RWPE2 (cell line): ENCODE measurements around the gene ELOVL7.

ENCODE experiments used
- ATAC-seq: fragments of 200-7000 bp; cut with Tn5 transposase; 3 replicates; pipeline ENCODE4 v1.9.1; 2021; ENCODE audit warnings: low read depth
- DNase-seq: peaks from one replicate; pipeline ENCODE4 v3.0.0-alpha.2; 2020; ENCODE audit warnings: low spot score
- H3K27ac ChIP-seq: fragments of 450-650 bp; 2 replicates; pipeline ENCODE4 v1.5.1; 2017; ENCODE audit warnings: mild to moderate bottlenecking; ENCODE audit not compliant: poor library complexity, severe bottlenecking
- H3K27me3 ChIP-seq: fragments of 250-450 bp; sonication (Bioruptor Pico); 2 replicates; pipeline ENCODE4 v1.5.1; 2021; ENCODE audit warnings: mild to moderate bottlenecking, moderate library complexity; ENCODE audit not compliant: insufficient read depth, poor library complexity, severe bottlenecking
- H3K36me3 ChIP-seq: fragments of 250-450 bp; sonication (Bioruptor Pico); 2 replicates; pipeline ENCODE4 v1.5.1; 2020; ENCODE audit warnings: low read depth, mild to moderate bottlenecking, moderate library complexity
- H3K4me1 ChIP-seq: fragments of 250-450 bp; sonication (Bioruptor Pico); 2 replicates; pipeline ENCODE4 v1.5.1; 2021; ENCODE audit warnings: mild to moderate bottlenecking, moderate library complexity; ENCODE audit not compliant: insufficient read depth, poor library complexity, severe bottlenecking
- H3K4me3 ChIP-seq: fragments of 250-450 bp; sonication (Bioruptor Pico); 2 replicates; pipeline ENCODE4 v1.5.1; 2021; ENCODE audit warnings: mild to moderate bottlenecking, moderate library complexity; ENCODE audit not compliant: severe bottlenecking
- H3K9me3 ChIP-seq: fragments of 250-450 bp; sonication (Bioruptor Pico); 2 replicates; pipeline ENCODE4 v1.5.1; 2021; ENCODE audit warnings: mild to moderate bottlenecking, moderate library complexity; ENCODE audit not compliant: severe bottlenecking
- TF ChIP-seq, protein P1 (sequence below): fragments of 450-650 bp; IDR thresholded peaks from one replicate; pipeline ENCODE4 v1.5.1; 2017; ENCODE audit warnings: mild to moderate bottlenecking, moderate library complexity; ENCODE audit not compliant: poor library complexity, severe bottlenecking

The ELOVL7 gene

GRCh38 chr5:60792438-60792837 is 51.6 kb downstream of the ELOVL7 start:
- Histone ChIP-seq H3K4me1 (no peaks in the 10 kb centered on the region), H3K36me3 (no peaks in the 10 kb centered on the region), H3K27ac (no peak overlapping the region), H3K9me3 (no peaks in the 10 kb centered on the region), H3K4me3 (no peak overlapping the region), H3K27me3 (no peaks in the 10 kb centered on the region)
- TF ChIP-seq, protein P1, sequence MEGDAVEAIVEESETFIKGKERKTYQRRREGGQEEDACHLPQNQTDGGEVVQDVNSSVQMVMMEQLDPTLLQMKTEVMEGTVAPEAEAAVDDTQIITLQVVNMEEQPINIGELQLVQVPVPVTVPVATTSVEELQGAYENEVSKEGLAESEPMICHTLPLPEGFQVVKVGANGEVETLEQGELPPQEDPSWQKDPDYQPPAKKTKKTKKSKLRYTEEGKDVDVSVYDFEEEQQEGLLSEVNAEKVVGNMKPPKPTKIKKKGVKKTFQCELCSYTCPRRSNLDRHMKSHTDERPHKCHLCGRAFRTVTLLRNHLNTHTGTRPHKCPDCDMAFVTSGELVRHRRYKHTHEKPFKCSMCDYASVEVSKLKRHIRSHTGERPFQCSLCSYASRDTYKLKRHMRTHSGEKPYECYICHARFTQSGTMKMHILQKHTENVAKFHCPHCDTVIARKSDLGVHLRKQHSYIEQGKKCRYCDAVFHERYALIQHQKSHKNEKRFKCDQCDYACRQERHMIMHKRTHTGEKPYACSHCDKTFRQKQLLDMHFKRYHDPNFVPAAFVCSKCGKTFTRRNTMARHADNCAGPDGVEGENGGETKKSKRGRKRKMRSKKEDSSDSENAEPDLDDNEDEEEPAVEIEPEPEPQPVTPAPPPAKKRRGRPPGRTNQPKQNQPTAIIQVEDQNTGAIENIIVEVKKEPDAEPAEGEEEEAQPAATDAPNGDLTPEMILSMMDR, result no peak
- ATAC-seq, result no peak
- no peak for DNase-seq

DNA sequence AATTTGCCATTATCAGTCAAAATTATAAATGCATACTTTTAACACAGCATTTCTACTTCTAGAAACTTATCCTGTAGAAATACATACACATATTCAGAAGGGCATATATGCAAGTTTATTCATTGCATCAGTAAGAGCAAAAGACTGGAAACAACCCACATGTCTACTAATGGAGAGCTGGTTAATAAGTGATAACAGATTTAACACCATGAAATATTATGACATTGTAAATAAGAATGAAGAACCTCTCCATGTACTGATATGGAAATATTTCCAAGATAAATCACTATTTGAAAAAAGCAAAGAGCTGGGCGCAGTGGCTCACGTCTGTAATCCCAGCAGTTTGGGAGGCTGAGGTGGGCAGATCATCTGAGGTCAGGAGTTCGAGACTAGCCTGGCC is 54.5 kb downstream of the ELOVL7 start:
- no peak overlapping the region for H3K4me3 ChIP-seq
- no peak for DNase-seq
- no peaks in the 10 kb centered on the region; the same call in 1 of the 2 replicates for H3K36me3 ChIP-seq
- no peaks in the 10 kb centered on the region for H3K27me3 ChIP-seq
- H3K9me3 ChIP-seq, result no peaks in the 10 kb centered on the region
- no peak for ATAC-seq
- no peak overlapping the region for H3K27ac ChIP-seq
- TF ChIP-seq, protein P1, result no peak
- no peaks in the 10 kb centered on the region for H3K4me1 ChIP-seq

- Histone ChIP-seq H3K9me3 (no peaks in the 10 kb centered on the region), H3K27ac (no peak overlapping the region), H3K4me3 (no peak overlapping the region), H3K4me1 (no peaks in the 10 kb centered on the region), H3K36me3 (no peaks in the 10 kb centered on the region; the same call in 1 of the 2 replicates), H3K27me3 (no peaks in the 10 kb centered on the region)
- ATAC-seq, result no peak
- no peak for DNase-seq
- TF ChIP-seq, protein P1, result no peak
These were observed 55.1 kb downstream of the ELOVL7 start for GRCh38 chr5:60788863-60789513.

DNA sequence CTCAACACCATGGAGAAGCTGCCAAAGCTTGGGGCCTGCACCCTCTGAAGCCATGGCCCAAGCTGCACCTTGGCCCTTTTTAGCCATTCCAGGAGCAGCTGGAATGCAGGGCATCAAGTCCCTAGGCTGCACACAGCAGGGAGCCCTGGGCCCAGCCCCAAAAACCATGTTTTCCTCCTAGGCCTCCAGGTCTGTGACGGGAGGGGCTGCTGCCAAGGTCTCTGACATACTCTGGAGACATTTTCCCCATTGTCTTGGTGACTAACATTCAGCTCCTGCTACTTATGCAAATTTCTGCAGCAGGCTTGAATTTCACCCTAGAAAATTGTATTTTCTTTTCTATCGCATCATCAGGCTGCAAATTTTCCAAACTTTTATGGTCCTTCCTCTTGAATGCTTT is 64.6 kb downstream of the ELOVL7 start:
- peaks cover 4% of the 10 kb centered on the region for H3K4me1 ChIP-seq
- no peaks in the 10 kb centered on the region for H3K27me3 ChIP-seq
- no peak overlapping the region for H3K4me3 ChIP-seq
- no peaks in the 10 kb centered on the region for H3K36me3 ChIP-seq
- H3K27ac ChIP-seq, result no peak overlapping the region
- TF ChIP-seq, protein P1, result no peak
- DNase-seq, result no peak
- ATAC-seq, result no peak
- no peaks in the 10 kb centered on the region for H3K9me3 ChIP-seq

- H3K27ac ChIP-seq, result no peak overlapping the region
- DNase-seq (no peak), ATAC-seq (no peak)
- no peaks in the 10 kb centered on the region for H3K9me3 ChIP-seq
- H3K36me3 ChIP-seq, result no peaks in the 10 kb centered on the region
- TF ChIP-seq, protein P1, result no peak
- no peaks in the 10 kb centered on the region for H3K27me3 ChIP-seq
- H3K4me3 ChIP-seq, result no peak overlapping the region
- H3K4me1 ChIP-seq, result peaks cover 4% of the 10 kb centered on the region
These were observed 67.7 kb downstream of the ELOVL7 start for GRCh38 chr5:60776343-60776742.
